D721Med (cell line): ENCODE measurements around the gene JMJD7.

Experiments used
- DNase-seq: peaks from one replicate; pipeline ENCODE4 v3.0.0; 2011; ENCODE audit warnings: low spot score; ENCODE audit not compliant: insufficient read length
- FAIRE-seq: peaks from 2 replicates; lab custom pipeline; 2011; peaks lifted over from hg19 to GRCh38; lab: Jason Lieb, UNC
- TF ChIP-seq, protein P1 (sequence below): IDR thresholded peaks from 2 replicates; pipeline ENCODE4 v1.5.1; 2012; ENCODE audit warnings: mild to moderate bottlenecking, control low read depth; ENCODE audit not compliant: insufficient read depth; ENCODE audit errors: missing control alignments

JMJD7 gene

DNA sequence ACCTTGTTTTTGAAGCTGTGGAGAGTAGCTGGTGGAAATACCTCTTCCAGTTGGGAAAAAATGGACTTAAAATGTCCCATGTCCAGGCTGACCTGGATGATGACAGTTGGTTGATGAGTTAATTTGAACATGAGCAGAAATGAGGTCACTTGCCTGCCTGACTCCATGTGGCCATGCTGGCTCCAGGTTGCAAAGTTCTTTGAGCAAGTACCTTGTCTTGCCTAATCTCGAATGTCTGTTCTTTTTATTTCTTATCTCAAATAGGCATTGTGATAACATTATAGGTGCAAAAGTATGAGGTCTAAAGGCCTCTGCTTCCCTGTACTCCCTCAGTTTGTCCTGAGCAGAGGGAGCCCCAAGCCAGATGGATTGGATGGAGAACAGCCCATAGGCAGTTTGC lies 44.6 kb upstream of the JMJD7 start:
- TF ChIP-seq, protein P1, sequence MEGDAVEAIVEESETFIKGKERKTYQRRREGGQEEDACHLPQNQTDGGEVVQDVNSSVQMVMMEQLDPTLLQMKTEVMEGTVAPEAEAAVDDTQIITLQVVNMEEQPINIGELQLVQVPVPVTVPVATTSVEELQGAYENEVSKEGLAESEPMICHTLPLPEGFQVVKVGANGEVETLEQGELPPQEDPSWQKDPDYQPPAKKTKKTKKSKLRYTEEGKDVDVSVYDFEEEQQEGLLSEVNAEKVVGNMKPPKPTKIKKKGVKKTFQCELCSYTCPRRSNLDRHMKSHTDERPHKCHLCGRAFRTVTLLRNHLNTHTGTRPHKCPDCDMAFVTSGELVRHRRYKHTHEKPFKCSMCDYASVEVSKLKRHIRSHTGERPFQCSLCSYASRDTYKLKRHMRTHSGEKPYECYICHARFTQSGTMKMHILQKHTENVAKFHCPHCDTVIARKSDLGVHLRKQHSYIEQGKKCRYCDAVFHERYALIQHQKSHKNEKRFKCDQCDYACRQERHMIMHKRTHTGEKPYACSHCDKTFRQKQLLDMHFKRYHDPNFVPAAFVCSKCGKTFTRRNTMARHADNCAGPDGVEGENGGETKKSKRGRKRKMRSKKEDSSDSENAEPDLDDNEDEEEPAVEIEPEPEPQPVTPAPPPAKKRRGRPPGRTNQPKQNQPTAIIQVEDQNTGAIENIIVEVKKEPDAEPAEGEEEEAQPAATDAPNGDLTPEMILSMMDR = no peak
- FAIRE-seq (no peak), DNase-seq (no peak)

DNA sequence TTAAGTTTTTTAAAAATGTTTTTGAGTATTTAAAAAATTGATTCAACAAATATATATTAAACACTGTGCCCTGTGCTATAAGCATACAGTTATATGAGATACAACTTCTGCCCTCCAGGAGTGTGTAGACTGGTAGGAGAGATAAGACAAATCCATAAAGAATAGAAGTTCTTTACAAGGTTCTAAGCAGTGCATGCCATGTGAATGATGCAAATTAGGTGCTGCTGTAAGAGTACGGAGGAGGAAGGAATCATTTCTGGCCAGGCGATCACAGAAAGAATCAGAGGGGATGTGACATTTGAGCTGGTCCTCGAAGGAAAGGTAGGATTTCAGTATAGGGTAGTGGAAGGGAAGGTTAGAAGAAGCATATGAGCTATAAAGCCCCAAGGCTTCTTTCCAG lies 39.6 kb upstream of the JMJD7 start:
- TF ChIP-seq, protein P1 = no peak
- FAIRE-seq (no peak), DNase-seq (no peak)

DNA sequence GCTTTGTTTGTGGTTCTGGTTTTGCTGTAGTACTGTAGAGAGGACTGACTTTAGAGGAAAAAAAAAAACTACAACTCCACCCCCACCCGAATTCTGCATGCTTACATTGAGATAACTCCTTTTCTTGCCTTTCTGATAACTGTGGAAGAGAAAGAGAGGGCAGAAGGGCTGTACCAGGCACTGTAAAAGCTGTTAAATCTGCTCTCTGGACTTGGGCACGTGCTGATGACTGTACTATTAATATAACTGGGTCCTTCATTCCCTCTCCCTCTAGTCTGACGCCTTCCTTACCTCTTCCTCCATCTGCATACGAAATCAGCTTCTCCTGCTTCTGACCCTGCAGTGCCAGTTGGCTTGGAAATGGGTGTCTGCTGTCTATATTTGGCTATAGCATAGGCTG lies 38.7 kb upstream of the JMJD7 start:
- FAIRE-seq (no peak), DNase-seq (no peak)

DNA sequence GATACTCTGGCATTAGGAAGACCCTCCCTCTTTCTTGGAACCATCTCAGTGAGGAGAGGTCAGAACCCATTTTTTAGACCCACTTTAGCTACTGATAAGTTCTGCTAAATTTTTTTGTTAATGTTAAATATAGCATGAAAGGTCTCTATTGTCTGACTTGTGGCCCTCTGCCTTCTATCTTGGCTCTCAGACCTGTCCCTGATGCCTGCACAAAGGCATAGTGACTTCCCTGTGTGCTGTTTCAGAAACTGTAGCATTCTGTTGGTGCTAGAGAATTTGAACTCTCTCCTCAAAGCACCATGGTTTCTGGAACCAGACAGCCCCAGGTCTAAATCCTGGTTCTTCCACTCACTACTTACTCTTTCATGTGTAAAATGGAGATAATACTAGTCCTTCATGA lies 38.2 kb upstream of the JMJD7 start:
- TF ChIP-seq, protein P1 = no peak
- DNase-seq = no peak
- FAIRE-seq = no peak

More for the DNA sequence above, 38.7 kb upstream of the JMJD7 start:
- TF ChIP-seq, protein P1 = no peak

DNA sequence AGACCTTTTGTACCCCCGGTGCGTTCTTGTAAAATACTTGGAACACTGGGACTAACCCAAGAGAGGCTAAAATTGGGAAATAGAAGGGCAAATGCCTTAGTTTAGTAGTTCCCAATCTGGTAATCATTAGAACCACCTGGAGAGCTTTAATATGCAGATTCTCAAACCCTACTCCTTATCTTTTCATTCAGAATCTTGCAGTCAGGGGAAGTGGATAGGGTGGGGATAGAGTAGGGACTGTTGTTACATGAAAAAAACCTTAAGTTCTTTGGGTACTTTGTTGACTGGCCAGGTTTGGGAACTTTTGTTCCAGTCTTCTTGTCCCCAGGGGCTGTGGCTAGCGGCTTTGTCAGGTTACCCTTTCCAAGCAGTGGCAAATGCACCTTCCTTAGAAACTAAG lies 37.7 kb upstream of the JMJD7 start:
- DNase-seq = no peak

DNA sequence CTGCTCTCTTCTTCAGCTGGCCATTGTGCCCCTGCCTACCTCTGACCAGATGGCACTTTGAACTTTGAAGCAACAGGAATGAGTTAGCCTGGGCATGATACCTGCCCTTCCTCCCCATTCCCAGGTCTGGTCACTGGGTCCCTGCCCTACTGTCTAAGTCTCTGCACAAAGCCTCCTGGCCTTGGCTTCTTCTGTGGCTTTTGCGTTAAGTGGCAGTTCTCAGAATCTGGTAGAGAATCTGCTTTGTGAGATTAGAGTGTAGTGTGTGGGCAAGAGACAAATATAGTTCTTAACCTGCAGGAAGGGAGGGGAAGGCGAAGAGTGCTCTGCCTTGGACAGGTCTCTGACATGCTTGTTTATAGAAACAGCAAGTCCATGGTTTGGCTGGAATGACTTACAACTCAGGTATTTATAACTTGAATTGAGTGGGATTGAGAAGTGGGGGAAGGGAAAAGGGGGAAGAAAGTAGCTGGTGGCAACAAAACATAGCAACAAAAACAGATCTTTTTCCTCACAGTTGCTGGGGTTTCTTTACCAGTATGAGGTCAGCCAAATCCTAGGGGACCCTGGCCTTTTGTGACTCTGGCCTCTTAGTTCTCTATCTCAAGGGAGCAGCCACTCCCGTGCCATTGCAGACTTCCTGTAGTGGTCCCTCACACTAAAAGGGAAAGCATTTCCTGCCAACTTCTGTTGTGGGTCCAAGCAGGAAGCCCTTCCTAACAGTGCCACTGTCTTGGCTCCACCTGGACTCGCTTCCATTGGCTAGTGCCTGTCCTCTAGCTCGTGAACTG lies 36.9 kb upstream of the JMJD7 start:
- FAIRE-seq = no peak
- TF ChIP-seq, protein P1 = no peak
- no peak for DNase-seq

More for the DNA sequence above, 37.7 kb upstream of the JMJD7 start:
- no peak for FAIRE-seq
- TF ChIP-seq, protein P1 = no peak

DNA sequence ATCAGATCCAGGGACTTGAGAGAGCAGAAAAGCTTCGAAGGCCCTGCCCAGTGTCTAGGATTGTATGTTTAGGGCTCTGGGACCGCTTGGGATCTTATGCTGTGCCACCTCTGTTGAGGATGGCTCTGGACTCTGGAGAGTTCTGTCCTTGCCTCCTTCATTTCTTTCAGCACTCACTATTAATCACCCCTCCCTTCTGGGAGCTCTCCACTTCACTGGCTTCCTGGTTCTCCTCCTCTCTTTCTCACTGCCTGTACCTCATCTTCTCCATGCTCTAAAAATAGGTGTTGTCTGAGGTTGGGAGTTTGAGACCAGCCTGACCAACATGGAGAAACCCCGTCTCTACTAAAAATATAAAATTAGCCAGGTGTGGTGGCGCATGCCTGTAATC lies 36.4 kb upstream of the JMJD7 start:
- FAIRE-seq (no peak), DNase-seq (no peak)
- TF ChIP-seq, protein P1 = no peak
